LNCaP clone FGC (cell line): ENCODE results near the gene ATXN1.

Experiments
- DNase-seq: peaks from one replicate; pipeline ENCODE4 v3.0.0-alpha.2; 2011; ENCODE audit warnings: low read depth
- H3K4me3 ChIP-seq: 2 replicates; pipeline ENCODE4 v1.5.1; 2011; ENCODE audit warnings: mild to moderate bottlenecking, low read depth, low read length, control low read depth
- TF ChIP-seq, protein P1 (sequence below): IDR thresholded peaks from 2 replicates; pipeline ENCODE4 v1.5.1; 2012; ENCODE audit warnings: mild to moderate bottlenecking; ENCODE audit not compliant: control insufficient read depth, insufficient read depth; ENCODE audit errors: extremely low read depth

ATXN1 gene

DNA sequence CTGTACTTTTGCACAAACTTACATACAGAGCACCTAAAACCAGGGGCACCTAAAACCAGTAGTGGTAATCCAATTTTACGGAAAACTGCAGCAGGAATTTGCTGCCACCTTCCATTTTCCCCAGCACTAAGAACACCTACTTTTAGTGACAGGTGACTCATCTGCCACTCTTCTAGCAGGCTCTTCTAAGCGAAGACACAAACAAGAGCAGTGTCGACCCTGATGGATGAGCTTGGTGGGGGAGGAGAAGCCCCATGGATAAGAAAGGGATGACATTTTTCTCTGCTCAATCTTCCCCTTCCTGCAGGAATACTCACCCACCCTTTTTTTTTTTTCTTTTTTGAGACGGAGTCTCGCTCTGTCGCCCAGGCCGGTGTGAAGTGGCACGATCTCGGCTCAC lies 406.0 kb downstream of the ATXN1 start:
- H3K4me3 ChIP-seq, result no peak overlapping the region
- TF ChIP-seq, protein P1, sequence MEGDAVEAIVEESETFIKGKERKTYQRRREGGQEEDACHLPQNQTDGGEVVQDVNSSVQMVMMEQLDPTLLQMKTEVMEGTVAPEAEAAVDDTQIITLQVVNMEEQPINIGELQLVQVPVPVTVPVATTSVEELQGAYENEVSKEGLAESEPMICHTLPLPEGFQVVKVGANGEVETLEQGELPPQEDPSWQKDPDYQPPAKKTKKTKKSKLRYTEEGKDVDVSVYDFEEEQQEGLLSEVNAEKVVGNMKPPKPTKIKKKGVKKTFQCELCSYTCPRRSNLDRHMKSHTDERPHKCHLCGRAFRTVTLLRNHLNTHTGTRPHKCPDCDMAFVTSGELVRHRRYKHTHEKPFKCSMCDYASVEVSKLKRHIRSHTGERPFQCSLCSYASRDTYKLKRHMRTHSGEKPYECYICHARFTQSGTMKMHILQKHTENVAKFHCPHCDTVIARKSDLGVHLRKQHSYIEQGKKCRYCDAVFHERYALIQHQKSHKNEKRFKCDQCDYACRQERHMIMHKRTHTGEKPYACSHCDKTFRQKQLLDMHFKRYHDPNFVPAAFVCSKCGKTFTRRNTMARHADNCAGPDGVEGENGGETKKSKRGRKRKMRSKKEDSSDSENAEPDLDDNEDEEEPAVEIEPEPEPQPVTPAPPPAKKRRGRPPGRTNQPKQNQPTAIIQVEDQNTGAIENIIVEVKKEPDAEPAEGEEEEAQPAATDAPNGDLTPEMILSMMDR, result no peak
- no peak for DNase-seq

DNA sequence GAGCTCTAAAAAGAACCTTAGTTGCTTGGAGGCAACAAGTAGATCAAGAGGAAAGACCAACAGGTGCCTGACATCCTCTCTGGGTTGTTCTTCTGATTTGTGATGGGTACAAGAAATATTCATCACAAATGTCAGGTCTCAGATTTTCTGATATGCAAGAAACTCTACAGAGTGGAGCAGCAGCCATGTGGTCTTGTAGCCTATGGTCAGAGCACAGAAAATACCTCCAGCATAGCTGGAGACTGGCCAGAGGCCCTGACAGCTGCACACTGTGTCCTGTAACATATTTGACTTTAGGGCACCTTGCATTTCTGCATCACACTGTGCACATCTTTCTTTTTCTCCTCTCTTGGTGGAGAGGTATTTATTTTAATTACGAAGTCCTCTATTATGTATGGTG lies 406.6 kb downstream of the ATXN1 start:
- no peak for DNase-seq
- H3K4me3 ChIP-seq, result no peak overlapping the region
- TF ChIP-seq, protein P1, result no peak

DNA sequence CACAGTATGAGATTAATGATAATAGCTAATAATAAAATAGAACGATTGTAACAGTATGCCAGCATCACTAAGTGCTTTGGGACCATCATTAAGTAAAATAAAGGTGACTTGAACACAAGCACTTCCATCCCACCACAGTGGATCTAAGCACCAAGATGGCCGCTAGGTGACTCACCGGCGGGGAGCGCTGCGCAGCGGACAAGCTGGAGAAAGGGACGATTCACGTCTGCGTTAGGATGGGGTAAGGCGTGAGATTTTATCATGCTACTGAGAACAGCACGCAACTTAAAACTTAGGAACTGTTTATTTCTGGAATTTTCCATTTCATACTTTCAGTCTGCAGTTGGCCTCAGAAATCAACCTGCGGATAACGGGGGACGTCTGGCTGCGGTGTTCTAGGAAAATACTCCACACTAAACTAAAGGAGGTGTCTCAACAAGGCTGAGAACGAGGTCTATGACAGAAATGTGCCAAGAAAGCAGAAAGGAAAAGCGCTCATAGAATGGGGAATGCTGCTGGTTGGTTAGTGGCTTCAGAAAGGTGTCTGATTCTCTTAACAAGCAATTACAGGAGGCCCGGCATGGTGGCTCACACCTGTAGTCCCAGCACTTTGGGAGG lies 408.3 kb downstream of the ATXN1 start:
- TF ChIP-seq, protein P1, result no peak
- no peak for DNase-seq
- H3K4me3 ChIP-seq, result no peak overlapping the region

DNA sequence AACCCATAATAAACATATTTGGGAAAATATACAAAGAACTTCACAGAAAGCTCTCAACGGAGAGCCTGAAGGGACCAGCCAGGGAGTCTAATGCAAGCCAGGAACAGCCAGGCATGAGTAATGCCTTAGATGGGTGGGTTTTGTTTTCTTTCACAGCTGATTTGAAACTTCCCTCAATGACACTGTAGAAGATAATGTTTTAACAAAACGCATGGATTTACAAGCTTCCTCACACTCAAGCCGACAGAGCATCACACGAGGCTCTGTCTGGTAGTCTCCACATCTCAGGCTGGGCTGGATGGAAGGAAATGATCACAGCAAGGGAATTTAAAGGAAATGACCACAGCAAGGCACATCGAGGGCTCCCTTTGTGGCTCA lies 409.0 kb downstream of the ATXN1 start:
- no peak overlapping the region for H3K4me3 ChIP-seq
- TF ChIP-seq, protein P1, result no peak
- no peak for DNase-seq

DNA sequence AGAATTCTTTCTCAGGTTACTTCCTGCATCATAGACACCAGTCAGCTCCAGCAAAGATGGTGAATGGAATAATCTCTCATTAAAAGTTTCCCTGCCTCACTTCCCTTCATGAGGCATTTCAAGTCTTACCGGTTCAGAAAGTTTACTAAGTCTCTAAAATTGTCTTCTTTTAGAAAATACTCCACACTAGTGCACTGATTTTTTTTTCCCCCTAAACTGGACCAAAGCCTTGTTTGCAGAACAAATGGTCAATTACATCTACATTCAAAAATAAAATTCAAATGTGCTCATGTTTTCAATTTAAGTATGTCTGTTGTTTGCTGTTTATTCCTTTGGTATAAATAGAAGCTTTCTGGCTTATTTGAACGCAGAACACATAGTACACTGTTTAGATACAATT lies 411.7 kb downstream of the ATXN1 start:
- no peak overlapping the region for H3K4me3 ChIP-seq
- TF ChIP-seq, protein P1, result no peak
- DNase-seq, result no peak

DNA sequence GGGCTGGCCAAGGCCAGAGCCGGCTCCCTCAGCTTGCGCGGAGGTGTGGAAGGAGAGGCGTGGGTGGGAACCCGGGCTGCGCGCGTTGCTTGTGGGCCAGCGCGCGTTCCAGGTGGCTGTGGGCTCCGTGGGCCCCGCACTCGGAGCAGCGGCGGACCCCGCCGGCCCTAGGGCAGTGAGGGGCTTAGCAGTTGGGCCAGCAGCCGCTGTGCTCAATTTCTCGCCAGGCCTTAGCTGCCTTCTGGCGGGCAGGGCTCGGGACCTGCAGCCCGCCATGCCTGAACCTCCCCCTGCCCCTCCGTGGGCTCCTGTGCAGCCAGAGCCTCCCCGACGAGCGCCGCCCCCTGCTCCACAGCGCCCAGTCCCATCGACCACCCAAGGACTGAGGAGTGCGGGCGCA lies 414.4 kb downstream of the ATXN1 start:
- DNase-seq, result no peak
- H3K4me3 ChIP-seq, result no peak overlapping the region
- TF ChIP-seq, protein P1, result no peak

DNA sequence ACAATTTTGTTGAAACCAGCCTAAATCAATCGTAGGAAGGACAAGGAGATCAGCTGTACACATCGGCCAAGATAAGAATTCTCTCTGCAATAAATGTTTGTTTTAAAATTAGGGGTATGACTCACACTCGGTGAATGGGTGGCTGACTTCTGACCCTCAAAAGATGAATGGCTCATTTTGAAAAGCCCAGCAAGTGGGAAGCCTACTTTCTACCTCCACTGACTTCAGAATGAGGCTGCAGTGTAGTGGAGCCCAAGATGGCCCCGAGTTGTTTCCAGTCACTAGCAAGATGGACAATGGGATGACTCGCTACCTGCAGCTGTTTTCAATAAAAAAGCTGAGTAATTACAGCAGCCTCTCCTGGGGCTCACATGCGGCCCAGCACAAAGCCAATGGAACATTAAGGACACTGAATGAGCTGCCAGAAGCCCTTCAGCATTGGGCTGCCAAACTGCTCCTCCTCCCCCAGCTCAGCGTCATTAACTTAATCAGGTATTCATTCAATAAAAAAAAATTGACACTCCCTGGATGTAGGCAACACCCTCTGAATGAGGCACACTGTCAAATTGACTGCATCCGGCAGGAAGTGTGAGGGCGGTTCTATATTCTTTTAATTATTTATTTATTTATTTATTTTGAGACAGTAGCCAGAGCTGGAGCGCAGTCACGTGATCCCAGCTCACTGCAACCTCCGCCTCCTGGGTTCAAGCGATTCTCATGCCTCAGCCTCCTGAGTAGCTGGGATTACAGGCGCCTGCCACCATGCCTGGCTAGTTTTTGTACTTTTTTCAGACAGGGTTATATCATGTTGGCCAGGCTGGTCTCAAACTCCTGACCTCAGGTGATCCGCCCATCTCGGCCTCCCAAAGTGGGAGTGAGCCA lies 415.6 kb downstream of the ATXN1 start:
- DNase-seq, result no peak
- H3K4me3 ChIP-seq, result no peak overlapping the region
- TF ChIP-seq, protein P1, result no peak
